Measurements from ENCODE around the gene HCLS1. TPM values are rescaled to one million over a fixed set of nuclear protein-coding genes. Genes with fewer than 3 reads are reported as not detected.

HCLS1 gene
- total RNA-seq, 2 experiments from 2014 or later: 124 to 235 TPM

Small RNA genes lying within 50 kb of the gene (small RNA-seq; reads per million reads assigned to genes)
- not detected for gene RNU4-62P

Other genes starting within 250 kb of the HCLS1 start
- 58.2 and 61.1 TPM in 2 replicates for gene POLQ, start 114.9 kb downstream of the HCLS1 start, total RNA-seq (2014; rRNA removed; shearing (Covaris generic))
- gene POLQ, start 114.9 kb downstream of the HCLS1 start, total RNA-seq (2022): 50.9 and 56.8 TPM in 2 replicates
- not detected in 2 replicates for gene ARGFX, start 93.0 kb downstream of the HCLS1 start, total RNA-seq (2014; rRNA removed; shearing (Covaris generic))
- not detected in 2 replicates for gene ARGFX, start 93.0 kb downstream of the HCLS1 start, total RNA-seq (2022)
- not detected in 2 replicates for gene FBXO40, start 67.5 kb downstream of the HCLS1 start, total RNA-seq (2014; rRNA removed; shearing (Covaris generic))
- not detected in 2 replicates for gene FBXO40, start 67.5 kb downstream of the HCLS1 start, total RNA-seq (2022)
- gene GOLGB1, start 88.8 kb upstream of the HCLS1 start, total RNA-seq (2014; rRNA removed; shearing (Covaris generic)): 11.5 and 15.4 TPM in 2 replicates
- 30.3 and 32.1 TPM in 2 replicates for gene GOLGB1, start 88.8 kb upstream of the HCLS1 start, total RNA-seq (2022)
- 77.5 and 108 TPM in 2 replicates for gene IQCB1, start 174.2 kb upstream of the HCLS1 start, total RNA-seq (2014; rRNA removed; shearing (Covaris generic))
- 94.3 and 100 TPM in 2 replicates for gene IQCB1, start 174.2 kb upstream of the HCLS1 start, total RNA-seq (2022)
- 66.3 and 78.1 TPM in 2 replicates for gene EAF2, start 174.3 kb upstream of the HCLS1 start, total RNA-seq (2014; rRNA removed; shearing (Covaris generic))
- gene EAF2, start 174.3 kb upstream of the HCLS1 start, total RNA-seq (2022): 131 and 132 TPM in 2 replicates
- 14.0 and 15.1 TPM in 2 replicates for gene SLC15A2, start 233.5 kb upstream of the HCLS1 start, total RNA-seq (2014; rRNA removed; shearing (Covaris generic))
- gene SLC15A2, start 233.5 kb upstream of the HCLS1 start, total RNA-seq (2022): 15.2 and 25.3 TPM in 2 replicates